C1 segment of cervical spinal cord (tissue), 14 donors: Measurements from ENCODE around the gene GPR153.
A peak's percentile ranks its signal among the peaks of the same experiment; 100 is the strongest.
"Not testable (repeated sequence)": the region's sequence is repeated elsewhere in the genome, so short reads cannot be mapped to it uniquely, and the experiment has no call there.

Source experiments
- DNase-seq, 14 donors: peaks; one replicate each; lab custom pipeline; 2025; lab: John Stamatoyannopoulos, UW

The GPR153 gene

GRCh38 chr1:6235296-6235677 is 25.6 kb downstream of the GPR153 start:
- DNase-seq: no peak

- no peak for DNase-seq
These were observed 26.2 kb downstream of the GPR153 start for GRCh38 chr1:6234502-6235295.

GRCh38 chr1:6233376-6233775 is 27.5 kb downstream of the GPR153 start:
- DNase-seq: no peak

- no peak for DNase-seq
These were observed 35.2 kb downstream of the GPR153 start for GRCh38 chr1:6225651-6226050.

GRCh38 chr1:6224718-6225117 is 36.2 kb downstream of the GPR153 start:
- DNase-seq: no peak

- no peak for DNase-seq
These were observed 37.3 kb downstream of the GPR153 start for GRCh38 chr1:6223617-6224016.

GRCh38 chr1:6222636-6223035 is 38.3 kb downstream of the GPR153 start:
- DNase-seq: no peak

- DNase-seq: no peak
These were observed 39.6 kb downstream of the GPR153 start for GRCh38 chr1:6221210-6221784.

- DNase-seq: no peak
These were observed 40.7 kb downstream of the GPR153 start for GRCh38 chr1:6220236-6220635.

- DNase-seq: not testable (repeated sequence)
These were observed 41.3 kb downstream of the GPR153 start for GRCh38 chr1:6219641-6220040.

- DNase-seq: no peak
These were observed 42.3 kb downstream of the GPR153 start for GRCh38 chr1:6218375-6219164.

- DNase-seq: no peak
These were observed 48.5 kb downstream of the GPR153 start for GRCh38 chr1:6212193-6212959.

GRCh38 chr1:6211731-6212130 is 49.2 kb downstream of the GPR153 start:
- no peak for DNase-seq

- DNase-seq: no peak
These were observed 50.1 kb downstream of the GPR153 start for GRCh38 chr1:6210591-6211355.

- DNase-seq: no peak
These were observed 51.0 kb downstream of the GPR153 start for GRCh38 chr1:6209661-6210580.

GRCh38 chr1:6208723-6209660 is 51.9 kb downstream of the GPR153 start:
- peak in 4 of 14 donors; percentile 14 to 51 (median 30) for DNase-seq

- peak in 1 of 14 donors; percentile 20 for DNase-seq
These were observed 53.0 kb downstream of the GPR153 start for GRCh38 chr1:6207921-6208320.

- no peak for DNase-seq
These were observed 53.6 kb downstream of the GPR153 start for GRCh38 chr1:6207075-6207885.
